Activated naive CD4-positive, alpha-beta T cell treated with anti-CD3 and anti-CD28 coated beads, Interleukin-2, amount 50 U/mL, for 16 hours (primary cell): Measurements from ENCODE around the gene SOX1.

Experiments used
- DNase-seq: peaks from one replicate; pipeline ENCODE4 v3.0.0-alpha.2; 2020

SOX1 gene

GRCh38 chr13:112110479-112110878 is 43.5 kb downstream of the SOX1 start:
- DNase-seq, result no peak

DNA sequence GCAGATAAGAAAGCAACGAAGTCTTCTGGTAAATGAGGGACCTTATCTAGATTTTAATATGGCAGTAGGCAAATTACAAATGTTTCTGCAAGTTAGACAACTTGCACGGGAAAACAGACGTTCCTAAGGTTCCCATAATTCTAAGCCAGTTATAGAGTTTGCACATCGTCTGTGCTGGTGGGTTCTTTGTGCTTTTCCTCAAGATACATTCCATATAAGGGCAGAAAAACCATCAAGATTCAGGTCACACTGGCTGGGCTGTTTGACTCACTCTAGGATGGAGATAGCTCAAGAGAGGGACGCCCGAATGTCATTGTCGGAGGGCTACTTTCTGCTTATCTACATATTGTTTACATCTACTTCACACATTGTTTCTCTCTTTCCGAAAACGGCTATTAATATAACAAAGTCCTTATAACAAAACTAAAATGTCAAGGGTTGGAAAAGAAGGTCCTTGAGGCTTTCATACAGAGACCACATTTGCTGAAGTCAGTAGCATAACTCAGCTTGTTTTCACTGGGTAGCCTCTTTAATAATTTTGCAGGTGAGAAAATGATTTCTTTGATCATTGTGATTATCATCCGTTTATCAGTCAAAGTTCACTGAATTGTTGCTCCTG is 44.4 kb downstream of the SOX1 start:
- DNase-seq, result no peak

DNA sequence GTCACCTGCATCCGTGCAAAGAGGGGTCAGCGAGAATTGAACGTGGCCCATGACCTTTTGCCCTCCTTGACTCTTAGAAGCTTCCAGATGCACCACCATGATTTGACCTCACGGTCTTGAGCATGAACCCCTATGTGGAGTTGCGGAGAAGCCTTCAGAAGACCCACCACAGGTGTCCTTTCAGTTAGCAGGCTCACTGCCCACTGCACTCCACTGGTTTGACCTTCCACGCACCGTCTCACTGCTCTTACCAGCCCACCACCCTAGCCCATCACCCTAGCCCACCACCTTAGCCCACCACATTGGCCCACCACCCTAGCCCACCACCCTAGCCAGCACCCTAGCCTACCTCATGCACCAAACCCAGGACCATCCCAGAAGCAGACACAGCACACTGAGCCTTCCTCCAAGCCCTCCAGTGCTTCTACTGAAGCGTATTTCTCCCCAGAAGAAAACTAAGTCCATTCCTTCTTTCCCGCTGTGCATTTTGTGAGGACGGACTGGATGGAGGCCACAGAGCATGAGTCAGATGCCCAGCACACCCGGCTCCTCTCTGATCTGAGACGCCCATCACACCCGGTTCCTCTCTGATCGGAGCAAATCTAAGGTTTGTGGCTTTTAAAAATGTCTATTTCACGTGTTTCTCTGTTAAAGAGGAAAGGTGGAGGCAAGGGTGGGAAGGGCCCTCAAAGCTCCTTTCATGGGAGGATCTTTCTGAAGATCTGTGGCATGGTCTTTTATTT is 45.8 kb downstream of the SOX1 start:
- DNase-seq, result no peak

DNA sequence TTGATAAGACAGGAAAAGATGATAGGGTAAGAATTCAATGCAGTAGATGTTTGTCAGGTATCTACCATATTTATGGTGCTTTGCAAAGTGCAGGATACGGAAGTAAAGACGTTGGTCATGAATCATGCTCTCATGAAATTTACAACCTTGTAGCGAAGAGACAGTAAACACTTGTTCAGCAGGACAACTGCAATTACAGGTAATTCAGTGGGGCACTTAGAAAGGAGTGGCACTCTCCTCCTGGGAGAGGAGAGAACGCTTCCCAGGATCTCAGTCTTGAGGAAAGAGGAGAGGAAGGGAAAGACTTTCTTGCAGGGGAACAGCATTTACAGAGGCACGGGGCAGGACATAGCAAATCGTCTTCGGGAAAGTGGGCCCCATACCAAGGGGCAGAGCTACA is 46.4 kb downstream of the SOX1 start:
- DNase-seq, result no peak

DNA sequence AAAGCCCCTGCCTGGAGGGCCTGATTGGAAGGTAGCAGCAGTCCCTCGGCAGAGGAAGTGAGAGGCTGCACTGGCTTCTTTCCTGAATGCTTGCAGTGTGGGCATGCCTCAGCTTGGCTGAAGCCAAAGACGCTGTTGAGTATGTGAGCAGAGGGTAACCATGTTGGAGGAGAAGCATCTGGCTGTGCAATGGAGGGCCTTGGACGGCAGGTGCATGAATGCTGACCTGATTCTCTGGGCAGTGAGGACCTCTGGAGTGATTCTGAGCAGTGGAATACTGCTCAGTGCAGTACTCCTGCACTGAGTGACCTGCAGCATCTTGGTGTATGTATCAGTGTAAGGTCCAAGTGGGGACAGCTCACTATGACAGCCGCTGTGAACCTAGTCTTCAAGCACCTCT is 46.9 kb downstream of the SOX1 start:
- no peak for DNase-seq

- no peak for DNase-seq
Observed at GRCh38 chr13:112114391-112114790, 47.4 kb downstream of the SOX1 start.

DNA sequence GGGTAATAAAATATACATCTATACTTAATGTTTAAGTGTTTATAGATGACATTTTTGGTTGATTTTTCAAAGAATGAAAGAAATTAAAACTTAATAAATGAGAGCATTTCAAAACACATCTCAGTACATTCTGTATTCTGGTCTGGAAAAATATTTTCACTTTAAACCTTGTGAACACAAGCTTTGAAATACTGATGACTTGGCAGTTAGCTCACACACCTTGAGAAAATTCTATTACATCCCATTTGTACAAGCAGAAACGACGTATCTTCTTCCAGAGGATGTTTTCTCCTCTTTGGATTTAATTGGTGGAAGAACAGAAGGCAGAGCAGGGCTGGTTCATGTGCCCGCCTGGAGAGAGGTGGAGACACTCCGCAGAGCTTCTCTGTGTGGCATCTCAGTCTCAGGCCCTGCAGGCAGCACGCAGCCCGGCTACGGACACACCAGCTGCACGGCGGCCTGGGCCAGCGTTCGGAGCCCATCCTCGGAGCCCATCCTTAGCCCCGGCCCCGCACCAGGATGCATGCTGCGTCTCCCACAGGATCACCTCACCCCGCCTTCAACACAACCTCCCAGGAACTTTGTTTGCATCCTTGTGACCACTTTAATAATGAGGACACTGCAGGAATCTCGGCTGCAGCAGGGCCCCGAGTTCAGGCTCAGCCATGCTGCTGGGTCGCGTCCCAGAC is 48.6 kb downstream of the SOX1 start:
- no peak for DNase-seq

- no peak for DNase-seq
Observed at GRCh38 chr13:112116187-112116950, 49.4 kb downstream of the SOX1 start.

DNA sequence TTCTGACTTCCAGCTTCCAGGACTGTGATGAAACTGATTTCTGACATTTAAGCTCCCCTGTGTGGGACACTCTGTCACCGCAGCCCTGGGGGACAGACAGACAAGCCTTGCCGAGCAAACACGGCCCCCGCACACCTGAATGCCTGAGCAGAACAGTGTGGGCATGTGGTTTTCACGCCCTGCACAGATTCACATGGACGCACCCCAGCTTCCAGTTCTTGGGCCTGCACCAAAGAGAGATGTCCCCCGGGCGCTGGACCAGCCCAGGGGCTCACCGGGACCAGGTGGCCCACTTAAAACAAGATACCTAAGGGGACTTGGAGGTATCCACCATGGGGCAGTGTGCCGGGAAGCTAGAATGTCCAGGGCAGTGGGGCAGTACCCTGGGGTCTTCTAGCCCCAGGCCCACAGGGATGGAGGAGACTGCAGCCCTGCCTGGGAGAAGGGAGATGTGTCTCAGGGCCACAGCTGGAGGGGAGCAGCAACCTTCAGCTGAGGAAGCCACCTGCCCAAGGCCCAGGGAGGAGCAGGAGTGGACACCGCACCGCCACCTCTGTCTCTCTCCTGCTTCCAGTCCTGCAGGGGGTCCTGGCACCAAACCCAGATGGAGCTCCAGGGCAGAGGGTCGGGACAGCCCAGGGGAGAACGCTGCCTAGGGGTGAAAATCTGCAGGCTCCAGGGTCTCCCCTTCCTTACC is 50.5 kb downstream of the SOX1 start:
- no peak for DNase-seq

GRCh38 chr13:112117955-112118302 is 51.0 kb downstream of the SOX1 start:
- no peak for DNase-seq

DNA sequence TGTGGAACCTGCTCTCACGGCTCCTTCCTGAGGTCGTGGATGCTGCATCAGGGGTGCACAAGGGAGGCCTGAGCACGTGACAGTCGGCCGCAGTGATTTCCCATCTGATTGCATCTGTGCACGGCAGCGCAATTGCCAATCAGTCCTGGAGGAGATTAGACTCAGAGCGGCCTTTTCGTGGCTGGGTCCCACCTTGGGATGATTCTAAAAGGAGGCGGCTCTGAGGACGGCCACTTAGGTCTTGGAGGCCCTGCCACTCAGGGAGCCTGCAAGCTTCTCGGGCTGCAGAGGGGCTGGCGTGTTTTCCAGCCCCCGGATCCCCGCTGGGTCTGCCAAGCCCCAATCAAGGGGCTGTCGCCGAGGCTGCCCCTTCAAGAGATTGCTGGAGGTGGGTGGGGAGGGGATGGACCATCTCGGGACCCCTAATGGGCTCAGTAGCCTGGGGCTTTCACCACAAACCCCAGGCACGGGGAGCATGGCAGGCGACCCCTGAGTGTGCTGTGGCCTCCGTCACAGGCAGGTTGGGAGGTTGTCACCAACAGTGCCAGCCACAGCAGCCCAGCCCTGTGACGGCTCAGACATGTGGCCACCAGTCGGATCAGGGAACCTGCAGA is 51.6 kb downstream of the SOX1 start:
- no peak for DNase-seq

GRCh38 chr13:112119192-112120030 is 52.5 kb downstream of the SOX1 start:
- no peak for DNase-seq

DNA sequence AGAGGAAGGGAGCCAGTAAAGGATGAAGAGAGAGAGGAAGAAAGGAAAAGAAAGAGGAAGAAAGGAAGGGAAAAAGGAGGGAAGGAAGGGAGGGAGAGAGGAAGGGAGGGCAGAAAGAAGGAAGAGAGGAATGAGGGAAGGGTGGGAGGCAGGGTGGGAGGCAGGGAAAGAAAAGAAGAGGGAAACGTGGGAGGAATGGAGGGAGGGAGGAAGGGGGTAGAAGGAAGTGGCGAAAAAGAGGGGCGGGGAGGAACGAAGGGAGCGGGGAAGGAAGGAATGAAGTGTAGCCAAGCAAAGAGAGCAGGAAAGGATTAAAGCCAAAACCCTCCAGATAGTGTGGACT is 53.1 kb downstream of the SOX1 start:
- DNase-seq, result no peak
